ENCODE results near the gene PBX2.
"Not testable (repeated sequence)": the region's sequence is repeated elsewhere in the genome, so short reads cannot be mapped to it uniquely, and the experiment has no call there.

The PBX2 gene

GRCh38 chr6:32202186-32202585, 12.2 kb upstream of the PBX2 start:
- no peak for DNase-seq

- no peak for DNase-seq
Observed at GRCh38 chr6:32200711-32201475, 10.9 kb upstream of the PBX2 start.

- no peak for DNase-seq
Observed at GRCh38 chr6:32198866-32199265, 8.9 kb upstream of the PBX2 start.

GRCh38 chr6:32198345-32198696, 8.3 kb upstream of the PBX2 start:
- no peak for DNase-seq

GRCh38 chr6:32196682-32197616, 6.9 kb upstream of the PBX2 start:
- DNase-seq = peak; percentile 33

- DNase-seq = peak; percentile 88
Observed at GRCh38 chr6:32195902-32196681, 6.1 kb upstream of the PBX2 start.

GRCh38 chr6:32195652-32195901, 5.6 kb upstream of the PBX2 start:
- peak; percentile 100 for DNase-seq

- DNase-seq = peak; percentile 47
Observed at GRCh38 chr6:32194825-32195651, 5.0 kb upstream of the PBX2 start.

- no peak for DNase-seq
Observed at GRCh38 chr6:32194388-32194787, 4.4 kb upstream of the PBX2 start.

- not testable (repeated sequence) for DNase-seq
Observed at GRCh38 chr6:32193096-32193495, 3.1 kb upstream of the PBX2 start.

GRCh38 chr6:32192608-32193039, 2.6 kb upstream of the PBX2 start, which contains the start of gene GPSM3:
Gene GPSM3 (minus strand): TSS chr6:32192643. CDS start chr6:32192513, 130 bp downstream.
- DNase-seq = peak; percentile 70

GRCh38 chr6:32191696-32192607, 1.9 kb upstream of the PBX2 start:
- no peak for DNase-seq

- no peak for DNase-seq
Observed at GRCh38 chr6:32190911-32191677, 1.1 kb upstream of the PBX2 start.

GRCh38 chr6:32189742-32190053, 304 bp downstream of the PBX2 start:
- no peak for DNase-seq

- DNase-seq = no peak
Observed at GRCh38 chr6:32189069-32189741, 797 bp downstream of the PBX2 start.

GRCh38 chr6:32188381-32189068, 1.5 kb downstream of the PBX2 start:
- no peak for DNase-seq

- DNase-seq = not testable (repeated sequence)
Observed at GRCh38 chr6:32187725-32188380, 2.1 kb downstream of the PBX2 start.

GRCh38 chr6:32187009-32187709, 2.8 kb downstream of the PBX2 start:
- DNase-seq = no peak
